Dermis microvascular lymphatic vessel endothelial cell (primary cell): ENCODE measurements around the gene SERPINB10. TPM values are rescaled to one million over a fixed set of nuclear protein-coding genes. Genes with fewer than 3 reads are reported as not detected.

Source experiments
- DNase-seq, 2 donors: peaks; one replicate each; pipeline versions ENCODE4 v3.0.0 to v3.0.0-alpha.2; 2010; ENCODE audit warnings: low read depth in 2 of 2
- total RNA-seq: library from RNA; depleted of rRNA; stranded (reverse); fragments of >200 nt; gene quantifications from 2 replicates; pipeline ENCODE4 v1.2.1, GENCODE V29; 2014

The SERPINB10 gene, protein sequence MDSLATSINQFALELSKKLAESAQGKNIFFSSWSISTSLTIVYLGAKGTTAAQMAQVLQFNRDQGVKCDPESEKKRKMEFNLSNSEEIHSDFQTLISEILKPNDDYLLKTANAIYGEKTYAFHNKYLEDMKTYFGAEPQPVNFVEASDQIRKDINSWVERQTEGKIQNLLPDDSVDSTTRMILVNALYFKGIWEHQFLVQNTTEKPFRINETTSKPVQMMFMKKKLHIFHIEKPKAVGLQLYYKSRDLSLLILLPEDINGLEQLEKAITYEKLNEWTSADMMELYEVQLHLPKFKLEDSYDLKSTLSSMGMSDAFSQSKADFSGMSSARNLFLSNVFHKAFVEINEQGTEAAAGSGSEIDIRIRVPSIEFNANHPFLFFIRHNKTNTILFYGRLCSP
- not detected in 2 replicates for total RNA-seq

DNA sequence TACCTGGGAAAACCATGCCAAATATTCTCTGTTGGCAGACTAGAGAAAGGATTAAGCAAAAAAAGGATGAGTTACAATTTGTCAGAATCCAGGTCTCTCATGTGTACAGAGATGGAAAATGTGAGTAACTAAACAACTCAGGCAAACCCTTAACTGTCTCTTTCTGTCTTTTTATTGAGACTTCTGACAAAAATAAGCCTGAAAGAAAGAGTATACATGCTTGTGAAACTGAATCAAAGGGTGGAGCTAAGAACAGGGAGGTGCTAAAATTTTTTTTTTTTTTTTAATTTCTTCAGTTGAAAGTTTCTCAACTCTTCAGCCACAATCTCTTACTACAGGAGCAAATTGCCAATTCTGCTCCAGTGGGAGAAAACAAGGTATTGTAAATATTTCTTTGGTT lies at the start of gene SERPINB10:
Gene SERPINB10, plus strand, starts transcription at position 295 of the 400 bp plus-strand sequence. CDS start 7,553 bp downstream, outside the sequence.
- no peak for DNase-seq

DNA sequence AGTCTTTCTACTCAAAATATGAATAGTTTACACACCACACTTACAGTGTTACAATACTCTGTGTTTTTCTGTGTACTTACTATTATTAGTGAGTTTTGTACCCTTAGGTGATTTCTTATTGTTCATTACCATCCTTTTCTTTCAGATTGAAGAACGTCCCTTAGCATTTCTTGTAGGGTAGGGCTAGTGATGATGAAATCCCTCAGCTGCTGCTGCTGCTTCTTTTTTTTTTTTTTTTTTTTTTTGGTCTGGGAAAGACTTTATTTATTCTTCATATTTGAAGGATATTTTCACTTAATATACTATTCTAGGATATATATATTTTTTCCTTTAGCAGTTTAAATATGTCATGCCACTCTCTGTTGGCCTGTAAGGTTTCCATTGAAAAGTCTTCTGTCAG lies 49.3 kb upstream of the SERPINB10 start:
- DNase-seq: no peak

DNA sequence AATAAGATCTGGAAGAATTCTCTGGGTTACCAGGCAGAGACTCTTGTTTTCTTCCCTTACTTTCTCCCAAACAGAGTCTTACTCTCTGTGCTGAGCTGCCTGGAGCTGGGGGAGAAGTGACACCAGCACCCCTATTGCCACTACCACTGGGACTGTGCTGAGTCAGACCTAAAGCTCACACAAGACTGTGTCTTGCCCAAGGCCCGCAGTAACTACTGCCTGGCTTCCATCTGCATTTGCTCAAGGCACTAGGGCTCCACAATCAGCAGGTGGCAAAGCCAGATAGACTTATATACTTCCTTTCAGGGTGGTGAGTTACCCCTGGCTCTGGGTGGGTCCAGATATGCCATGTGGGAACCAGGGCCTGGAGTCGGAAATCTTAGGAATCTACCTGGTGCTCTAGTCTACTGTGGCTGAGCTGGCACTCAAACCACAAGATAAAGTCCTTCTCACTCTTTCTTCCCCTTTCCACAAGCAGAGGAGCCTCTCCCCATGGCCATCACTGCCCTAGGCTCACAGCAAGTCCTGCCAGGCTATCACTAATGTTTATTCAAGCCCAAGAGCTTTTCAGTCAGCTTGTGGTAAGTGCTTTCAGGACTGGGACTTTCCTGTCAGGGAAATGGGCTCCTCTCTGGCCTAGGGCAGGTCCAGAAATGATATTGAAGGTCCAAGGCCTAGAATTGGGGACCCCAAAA lies 47.8 kb upstream of the SERPINB10 start:
- no peak for DNase-seq

DNA sequence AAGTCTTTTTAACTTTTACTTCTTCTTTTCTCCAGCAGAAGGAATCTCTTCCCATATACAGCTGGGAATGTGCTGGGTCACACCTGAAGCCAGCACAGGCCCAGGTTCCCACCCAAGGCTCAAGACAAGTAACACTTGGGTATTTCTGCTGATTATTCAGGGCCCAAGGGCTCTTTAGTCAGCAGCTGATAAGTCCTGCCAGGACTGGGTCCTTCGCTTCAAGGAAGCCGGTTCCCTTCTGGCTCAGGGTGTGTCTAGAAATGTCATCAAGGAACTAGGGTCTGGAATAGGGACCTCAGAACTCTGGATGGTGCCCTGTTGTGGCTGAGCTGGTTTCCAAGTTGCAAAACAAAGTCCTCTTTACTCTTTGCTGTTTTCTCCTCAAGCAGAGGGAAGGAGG lies 47.2 kb upstream of the SERPINB10 start:
- no peak for DNase-seq

DNA sequence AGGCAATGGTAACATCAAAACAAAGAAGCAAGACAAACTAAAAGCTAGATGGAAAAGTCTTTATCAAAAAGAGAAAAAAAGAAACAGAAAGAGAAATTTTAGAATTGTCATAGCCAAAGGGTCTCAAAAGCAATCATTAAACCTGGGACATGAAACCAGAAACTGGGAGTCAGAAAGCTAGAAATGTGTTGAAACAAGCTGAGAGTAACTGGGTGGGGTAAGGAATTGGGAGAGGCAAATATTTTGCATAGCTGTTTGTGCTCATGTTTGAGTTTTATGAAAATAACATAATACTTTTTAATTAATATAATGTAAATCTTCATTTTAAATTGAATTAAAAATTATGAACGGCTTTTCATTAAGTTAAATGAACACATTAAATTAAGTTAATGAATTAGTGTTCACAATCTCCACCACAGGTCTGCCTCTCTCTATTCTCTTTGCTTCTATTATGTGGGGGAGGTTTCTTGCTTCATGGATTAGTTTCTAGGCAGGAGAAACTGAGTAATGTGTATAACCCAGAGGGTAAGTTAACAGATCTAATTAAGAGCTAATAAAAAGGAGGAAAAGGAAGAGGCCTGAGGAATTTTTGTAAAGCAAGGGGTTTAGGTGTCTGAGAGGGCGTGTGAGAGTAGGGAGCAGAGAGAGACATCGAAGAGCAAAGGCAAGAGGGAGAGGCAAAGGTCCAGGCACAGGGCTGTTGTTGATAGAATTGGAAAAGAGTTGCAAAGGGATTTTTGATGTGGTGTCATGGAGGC lies 40.2 kb upstream of the SERPINB10 start:
- no peak for DNase-seq

DNA sequence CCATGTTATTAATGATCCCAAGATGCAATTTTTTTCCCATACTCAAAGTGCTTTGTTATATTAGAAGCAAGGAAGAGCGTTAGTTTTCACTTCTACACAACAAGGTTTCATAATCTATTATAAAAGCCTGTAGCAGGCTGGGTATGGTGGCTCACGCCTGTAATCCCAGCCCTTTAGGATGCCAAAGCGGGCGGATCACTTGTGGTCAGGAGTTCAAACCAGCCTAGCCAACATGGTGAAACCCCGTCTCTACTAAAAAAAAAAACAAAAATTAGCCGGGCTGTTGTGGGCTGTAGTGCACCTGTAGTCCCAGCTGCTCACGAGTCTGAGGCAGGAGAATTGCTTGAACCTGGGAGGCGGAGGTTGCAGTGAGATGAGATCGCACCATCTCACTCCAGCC lies 39.2 kb upstream of the SERPINB10 start:
- no peak for DNase-seq

DNA sequence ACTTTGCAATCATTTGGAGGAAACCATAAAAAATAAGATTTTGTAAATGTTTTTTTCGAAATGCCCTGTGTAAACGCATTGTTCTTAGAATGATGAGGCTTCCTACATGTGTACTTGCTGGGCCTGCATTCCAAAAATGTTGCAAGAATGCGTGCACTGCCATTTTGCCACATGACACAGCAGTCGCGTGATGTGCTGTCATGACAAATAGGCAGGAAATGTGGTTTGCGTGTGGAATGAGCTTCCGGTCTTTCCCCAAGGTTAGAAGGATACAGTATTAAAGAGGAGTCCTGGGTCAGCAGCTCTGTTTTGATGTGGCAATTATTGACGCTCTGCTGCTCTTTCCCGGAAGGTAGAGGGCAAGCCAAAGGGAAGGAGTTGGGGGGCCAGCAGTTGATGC lies 38.4 kb upstream of the SERPINB10 start:
- peak in 1 of 2 donors; percentile 21 for DNase-seq

DNA sequence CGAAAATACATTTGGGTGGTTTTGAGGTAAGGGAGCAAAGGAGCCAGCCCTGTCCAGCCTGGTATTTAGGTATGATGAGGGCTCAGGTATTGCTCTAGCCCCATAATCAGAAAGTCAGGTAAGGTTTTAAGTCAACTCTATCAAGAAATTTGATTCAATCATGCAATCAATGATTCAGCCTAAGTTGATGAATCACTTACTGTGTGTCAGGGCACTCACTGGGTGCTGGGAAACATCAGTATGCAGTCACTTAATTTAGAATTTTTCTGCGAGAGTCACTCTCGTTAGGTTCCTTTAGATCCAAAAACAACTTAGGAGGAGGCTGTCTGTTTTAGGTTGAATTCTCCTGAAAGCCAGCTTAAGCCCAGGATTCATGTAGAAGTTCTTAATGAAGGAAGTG lies 37.9 kb upstream of the SERPINB10 start:
- DNase-seq: no peak

DNA sequence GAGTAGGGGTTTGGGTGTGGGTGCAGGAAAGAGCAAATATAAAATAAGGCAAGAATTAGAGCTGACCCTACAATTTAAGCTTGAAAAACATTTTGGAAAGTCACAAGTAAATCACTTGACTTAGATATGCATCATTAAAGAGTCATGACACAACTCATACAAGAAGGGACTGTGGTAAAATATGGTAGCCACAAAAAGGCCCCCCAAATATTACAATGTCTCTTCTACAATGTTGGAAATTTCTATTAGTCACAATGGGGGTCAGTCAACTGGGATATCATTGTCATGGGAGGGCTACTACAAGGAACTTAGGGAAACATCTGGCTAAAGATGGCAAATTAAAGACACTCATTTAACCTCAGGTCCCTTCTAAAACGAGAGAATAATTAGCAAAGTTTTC lies 35.9 kb upstream of the SERPINB10 start:
- DNase-seq: no peak

DNA sequence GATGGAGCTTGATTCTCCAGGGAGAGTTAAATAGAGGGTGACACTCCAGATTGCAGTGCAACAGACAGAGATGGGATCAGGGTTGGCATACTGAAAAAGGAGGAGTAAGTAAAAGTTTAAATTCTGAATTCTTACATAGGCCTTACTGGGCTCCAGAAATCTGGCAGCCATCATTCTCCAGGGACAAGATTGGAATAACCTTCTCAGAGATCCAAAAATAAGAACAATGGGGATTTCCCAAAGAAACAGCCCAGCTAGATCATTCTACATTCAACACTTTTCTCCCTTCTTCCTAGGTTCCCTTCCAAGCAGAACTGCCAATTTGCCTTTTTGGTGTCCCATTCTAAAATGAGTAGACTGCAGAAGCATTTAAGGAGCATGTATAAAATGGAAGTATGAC lies 35.2 kb upstream of the SERPINB10 start:
- DNase-seq: no peak

DNA sequence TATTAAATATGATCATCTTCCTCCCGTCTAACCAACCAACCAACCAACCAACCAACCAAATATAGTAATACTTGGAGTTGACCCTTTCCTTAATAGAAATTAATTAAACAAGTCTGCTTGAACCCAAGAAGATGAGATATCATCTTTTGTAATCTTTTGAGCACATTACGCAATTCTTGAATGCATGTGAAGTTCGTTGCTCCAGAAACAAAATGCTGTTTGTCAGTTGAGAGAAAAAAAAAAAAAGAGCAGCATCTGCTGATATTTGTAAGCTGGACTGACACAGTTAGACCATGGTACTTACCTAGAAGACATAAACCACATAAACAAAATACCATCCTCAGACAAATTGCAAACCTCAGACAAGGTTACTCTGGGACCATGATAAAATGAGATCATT lies 29.4 kb upstream of the SERPINB10 start:
- no peak for DNase-seq

DNA sequence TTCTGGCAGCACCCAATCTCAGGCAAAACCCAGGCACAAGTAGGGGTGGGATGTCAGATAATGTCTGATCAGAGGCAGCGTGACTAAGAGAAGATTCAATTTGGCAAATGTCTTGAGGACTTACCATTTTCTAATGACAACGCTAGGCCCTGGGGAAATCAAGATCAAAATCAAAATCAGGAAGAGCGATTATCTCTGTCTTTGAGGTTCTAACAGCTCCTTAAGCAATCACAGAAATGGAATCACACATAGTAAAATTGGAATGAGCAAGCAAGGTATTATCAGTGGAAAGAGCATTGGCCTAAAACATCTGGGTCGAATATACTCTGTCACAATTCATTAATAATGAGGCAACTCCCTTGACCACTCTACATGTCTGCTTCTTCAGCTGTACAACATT lies 28.8 kb upstream of the SERPINB10 start:
- DNase-seq: no peak

DNA sequence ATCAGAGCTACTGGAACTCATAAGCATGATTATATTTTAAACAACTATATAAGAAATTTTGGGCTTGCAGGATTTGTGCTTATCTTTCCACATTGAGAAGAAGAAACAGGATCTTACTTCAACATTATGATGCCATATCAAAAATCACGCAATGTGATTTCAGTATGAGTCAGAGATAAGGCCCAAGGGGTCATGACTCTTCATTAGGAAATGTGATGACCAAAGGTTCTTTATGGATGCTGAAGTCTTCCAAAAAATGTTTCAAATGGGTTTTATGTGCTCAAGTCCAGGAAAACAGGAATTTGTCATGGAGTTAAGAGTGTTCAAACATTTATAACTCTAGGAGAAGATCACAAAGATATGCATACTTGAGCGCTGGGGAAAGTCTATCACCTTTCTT lies 28.0 kb upstream of the SERPINB10 start:
- DNase-seq: peak in 1 of 2 donors; percentile 36

DNA sequence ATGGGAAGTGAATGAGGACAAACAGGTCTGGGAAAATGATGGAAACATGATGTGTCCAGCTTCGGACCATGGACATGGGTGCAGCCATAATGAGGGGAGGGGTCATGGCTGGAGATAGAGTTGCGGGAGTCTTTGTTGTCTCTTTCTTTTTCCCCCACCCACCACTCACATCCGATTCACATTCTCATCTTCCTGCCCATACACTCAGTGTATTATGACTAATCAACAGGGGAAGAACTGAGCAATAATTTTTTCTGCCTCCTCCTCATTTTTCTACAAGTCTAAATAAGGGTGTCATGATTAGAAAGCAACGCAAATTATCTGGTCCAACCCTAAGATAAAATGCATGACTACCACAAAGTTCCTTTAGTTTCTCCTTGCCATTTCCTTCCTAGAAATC lies 25.9 kb upstream of the SERPINB10 start:
- peak in 1 of 2 donors; percentile 52 for DNase-seq

DNA sequence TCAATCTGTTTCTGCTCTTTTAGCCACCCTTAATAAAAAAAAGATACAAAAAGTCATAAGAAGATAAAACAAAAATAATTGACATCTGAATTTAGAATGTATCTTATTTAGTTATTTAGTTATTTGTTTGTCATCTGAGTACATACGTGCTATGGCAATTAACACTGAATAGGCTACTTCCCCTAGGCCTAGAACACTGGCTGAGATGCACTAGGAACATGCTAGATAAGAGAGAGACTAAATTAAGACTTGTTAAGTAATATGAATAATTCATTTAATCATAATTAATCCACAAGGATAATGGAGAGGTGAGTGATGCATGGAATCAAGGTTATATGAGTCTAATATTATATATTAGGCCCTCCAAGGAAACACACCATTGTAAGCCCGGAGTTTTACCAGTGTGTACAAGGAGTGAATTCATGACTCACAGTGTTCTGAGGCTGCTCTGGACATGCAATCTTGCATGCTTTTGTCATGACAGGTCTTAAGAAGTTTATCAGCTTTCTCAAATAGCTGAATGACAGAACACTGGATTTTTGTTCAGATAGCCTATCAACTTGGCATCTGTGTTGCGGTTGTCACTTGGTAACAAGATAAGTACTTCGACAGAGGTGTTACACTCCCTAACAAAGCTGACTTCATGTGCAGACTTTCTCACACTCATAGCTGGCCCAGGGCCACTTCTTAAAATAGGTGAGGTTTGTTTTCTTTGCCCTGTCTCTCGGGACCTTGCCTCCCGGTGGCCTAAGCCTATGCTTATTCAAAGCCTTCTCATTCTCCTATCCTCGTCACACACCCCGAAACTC lies 25.2 kb upstream of the SERPINB10 start:
- DNase-seq: peak in 1 of 2 donors; percentile 79

DNA sequence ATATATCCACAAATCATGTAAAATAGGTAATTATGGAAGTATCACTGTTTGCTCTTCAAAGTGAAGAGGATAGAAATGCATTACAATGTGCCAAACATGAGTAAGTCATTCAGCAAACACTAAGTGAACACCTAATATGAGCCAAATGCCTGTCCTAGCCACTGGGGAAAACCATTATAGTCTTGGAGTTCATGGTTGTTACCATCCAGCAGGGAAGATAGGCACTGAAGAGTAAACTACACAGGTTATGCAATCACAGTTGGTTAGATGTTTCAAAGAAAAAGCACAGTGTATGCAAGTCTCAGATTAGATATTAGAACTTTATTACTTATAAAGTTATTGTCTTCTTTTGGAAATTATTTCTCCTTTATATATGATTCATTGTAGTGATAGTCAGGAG lies 24.1 kb upstream of the SERPINB10 start:
- DNase-seq: no peak

DNA sequence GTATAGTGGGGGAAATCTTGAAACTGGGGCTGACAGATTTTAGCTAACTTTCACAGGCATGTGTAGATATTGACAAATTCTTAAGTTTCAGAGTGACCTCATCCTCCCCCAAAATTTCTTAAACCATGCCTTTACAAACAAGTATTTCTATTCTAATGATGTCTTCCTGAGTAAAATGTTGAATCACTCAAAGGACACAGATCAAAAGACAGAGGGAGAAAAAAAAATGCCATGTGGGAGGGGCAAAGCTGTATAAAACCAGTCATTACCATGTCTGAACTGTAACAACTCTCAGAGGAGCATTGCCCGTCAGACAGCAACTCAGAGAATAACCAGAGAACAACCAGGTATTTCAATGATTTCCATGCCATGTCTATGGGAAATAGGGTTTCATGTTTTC lies 20.3 kb upstream of the SERPINB10 start, which contains the start of gene SERPINB2:
Gene SERPINB2, plus strand, starts transcription at position 282 of the 400 bp plus-strand sequence. CDS start 3,740 bp downstream, outside the sequence.
- no peak for DNase-seq

DNA sequence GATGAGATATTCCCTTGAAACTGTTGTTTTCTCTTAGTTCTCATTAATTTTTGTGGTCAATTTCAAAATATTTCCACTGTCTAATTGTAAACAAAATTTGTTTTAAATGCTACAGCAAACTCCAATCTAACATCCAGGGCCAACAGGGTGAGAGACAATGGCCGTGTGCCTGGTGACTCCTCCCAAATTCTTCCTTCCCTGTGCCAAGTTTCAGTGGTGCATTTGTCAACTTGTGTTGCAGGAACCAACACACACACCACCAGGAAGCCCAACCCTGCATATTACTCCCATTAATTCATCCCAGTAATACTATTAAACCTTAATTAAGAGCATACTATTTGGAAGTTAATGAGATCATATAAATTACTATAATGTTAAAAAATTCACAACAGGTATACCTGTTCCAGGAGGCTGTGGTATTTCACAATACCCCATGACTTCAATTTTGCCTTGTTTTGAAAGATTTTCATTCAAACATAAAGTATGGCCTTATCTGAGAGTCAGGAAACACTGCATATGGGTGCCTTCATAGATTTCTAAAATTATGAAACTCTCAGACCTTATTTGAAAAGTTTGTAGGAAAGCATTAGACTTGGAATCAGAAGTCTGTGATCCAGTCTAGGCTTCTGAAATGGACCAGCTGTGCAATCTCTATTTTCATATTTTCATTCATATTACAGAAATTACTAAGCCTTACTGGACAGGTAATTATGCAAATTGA lies 19.1 kb upstream of the SERPINB10 start:
- DNase-seq: no peak

DNA sequence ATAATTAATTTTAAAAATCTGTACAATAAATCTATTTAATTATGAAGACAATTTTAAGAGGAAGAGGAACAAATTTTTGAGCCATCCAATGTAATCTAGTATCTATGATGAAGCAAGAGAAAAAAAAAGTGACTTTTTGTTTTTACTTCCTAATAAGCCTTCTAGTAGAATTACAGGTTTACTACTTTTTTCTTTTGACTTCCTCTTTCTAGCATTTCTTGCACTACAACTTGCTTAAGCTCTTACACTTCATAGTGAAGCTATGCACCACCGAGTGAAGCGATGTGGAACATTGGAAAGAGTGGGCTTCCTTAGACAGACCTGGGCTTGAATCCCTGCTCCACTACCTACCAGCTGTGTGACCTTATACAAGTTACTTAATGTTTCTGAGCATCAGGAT lies 18.1 kb upstream of the SERPINB10 start:
- no peak for DNase-seq

DNA sequence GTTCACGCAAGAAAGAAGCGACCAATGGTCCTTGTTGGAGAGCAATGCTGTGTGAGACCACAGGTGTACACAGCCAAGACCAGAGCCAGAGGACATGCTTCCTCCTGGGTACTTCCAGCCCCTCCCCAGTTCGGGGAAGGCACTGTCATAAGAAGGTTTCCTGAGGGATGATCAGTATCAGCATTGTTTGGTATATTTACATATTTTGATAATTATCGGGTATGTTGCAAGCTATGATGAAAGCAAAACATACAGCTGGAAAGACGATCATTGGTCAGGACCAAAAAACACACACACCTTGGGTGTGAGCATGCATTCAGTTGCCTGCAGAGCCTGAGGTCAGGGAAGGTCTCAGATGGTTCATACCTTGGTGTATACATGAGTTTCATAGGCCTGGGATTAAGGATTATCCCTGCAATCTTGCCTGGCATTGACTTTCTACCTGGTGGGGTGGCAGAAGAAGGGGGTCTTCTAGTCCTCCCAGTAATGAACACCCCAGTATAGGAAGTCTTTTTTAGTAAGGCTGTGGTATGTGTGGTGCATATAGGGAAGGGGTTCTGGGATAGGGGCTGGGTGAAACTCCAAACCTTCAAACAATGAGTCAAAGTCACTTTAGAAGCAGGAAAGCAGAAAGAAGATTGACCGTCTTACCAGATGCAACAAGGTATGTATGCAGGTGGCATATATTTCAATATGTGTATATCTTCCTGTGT lies 17.4 kb upstream of the SERPINB10 start:
- DNase-seq: no peak
